ENCODE results near the gene ADCY1.

Gene ADCY1

GRCh38 chr7:45576249-45576929 is 2.2 kb downstream of the ADCY1 start:
- DNase-seq (ENCODE audit: low read depth, low spot score) = no peak

DNA sequence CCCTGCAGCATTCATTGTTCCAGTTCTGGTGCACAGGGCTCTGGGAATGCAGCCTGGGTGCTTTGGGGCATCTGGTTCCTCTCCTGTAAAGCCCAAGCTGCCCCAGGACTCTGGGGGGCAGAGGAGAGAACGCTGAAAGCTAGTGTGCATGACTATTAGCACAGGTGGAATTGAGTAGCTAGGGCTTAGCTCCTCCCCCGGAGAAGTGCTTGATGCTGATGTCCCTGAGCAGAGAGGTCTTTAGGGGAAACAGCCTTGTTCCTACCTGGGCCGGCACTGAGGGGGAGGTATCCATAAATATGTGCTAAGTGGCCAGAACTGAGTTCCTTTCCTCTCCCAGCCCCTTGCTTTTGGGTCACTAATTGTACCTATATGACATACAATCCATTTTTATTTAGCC is 3.9 kb downstream of the ADCY1 start:
- DNase-seq (ENCODE audit: low read depth, low spot score) = no peak

DNA sequence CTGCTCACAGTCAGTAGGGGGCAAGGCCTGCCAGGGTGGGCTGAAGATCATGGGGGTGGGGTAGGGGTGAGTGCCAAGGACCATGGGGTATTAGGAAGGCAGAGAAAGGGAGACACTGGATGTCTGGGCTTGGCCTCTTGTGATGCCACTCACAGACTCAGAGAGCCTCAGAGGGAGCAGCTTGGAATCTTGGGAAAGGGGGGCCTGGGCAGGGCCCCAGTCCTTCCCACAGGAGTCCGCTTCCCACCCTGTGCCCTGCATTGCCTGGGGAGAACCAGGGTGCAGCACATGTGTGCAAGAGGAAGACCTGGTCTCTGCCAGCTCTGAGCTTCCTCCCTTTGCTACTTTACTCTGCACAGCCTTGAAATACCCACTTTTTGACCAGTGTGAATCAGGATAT is 4.3 kb downstream of the ADCY1 start:
- no peak for DNase-seq (ENCODE audit: low read depth, low spot score)

DNA sequence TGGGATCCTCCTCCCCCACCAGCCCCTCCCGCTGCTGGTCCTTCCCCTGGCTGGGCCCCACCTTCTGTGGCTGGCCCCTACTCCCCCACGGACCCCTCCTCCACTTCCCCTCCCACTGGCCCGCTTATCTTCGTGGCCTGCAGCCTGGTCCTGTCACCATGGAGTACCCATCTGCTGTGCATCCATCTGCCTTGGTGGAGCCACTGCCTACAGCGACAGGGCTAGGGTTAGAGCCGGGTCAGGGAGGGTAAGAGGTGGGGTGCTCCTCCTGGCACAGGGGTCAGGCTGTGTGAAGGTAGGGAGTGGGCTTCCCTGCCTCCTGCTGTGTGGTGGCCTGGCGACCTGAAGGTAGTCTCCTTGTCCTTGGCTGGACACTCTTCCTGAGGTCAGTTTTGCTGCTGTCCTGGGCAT is 5.2 kb downstream of the ADCY1 start:
- no peak for DNase-seq (ENCODE audit: low read depth, low spot score)

DNA sequence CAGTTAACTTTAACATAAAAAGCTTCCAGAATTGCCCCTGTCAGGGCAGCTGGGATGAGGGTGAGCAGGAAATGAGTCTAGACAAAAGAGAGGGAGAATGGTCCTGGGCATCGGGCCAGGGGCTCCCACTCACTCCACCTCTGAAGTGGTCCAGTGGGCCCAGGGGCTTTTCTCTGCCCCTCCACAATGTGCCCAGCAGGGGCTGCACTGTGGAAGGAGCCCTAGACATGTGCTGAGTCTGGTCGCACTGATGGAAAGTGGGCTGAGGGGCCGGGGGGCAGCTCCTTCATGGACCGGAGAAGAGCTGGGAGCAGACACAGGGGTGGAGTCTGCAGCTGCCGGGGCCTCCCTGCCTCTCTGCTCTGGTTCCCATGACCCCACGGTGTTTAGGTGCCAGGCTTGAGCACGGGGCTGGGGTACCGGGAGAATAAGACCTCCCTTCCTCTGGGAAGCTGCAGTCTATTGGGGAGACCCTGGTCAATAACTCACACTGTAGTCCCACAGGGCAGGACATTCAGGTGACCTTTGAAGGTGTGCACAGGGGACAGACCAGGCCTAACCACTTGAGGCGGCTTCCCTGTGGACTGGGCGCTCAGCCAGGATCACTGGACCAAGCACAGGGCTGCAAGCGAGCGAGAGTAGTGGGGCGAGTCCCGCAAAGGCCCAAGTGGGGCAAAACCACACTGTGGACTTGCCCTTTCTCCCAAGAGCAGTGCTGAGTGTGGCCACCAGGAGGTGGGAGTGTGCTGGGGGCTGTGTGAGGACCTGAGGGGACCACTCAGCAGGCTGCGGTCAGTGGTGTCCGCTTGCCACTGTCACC is 6.1 kb downstream of the ADCY1 start:
- DNase-seq (ENCODE audit: low read depth, low spot score) = no peak

- no peak for DNase-seq (ENCODE audit: low read depth, low spot score)
These were observed 7.2 kb downstream of the ADCY1 start for GRCh38 chr7:45581271-45581780.

- DNase-seq (ENCODE audit: low read depth, low spot score) = no peak
These were observed 8.1 kb downstream of the ADCY1 start for GRCh38 chr7:45582136-45582749.

DNA sequence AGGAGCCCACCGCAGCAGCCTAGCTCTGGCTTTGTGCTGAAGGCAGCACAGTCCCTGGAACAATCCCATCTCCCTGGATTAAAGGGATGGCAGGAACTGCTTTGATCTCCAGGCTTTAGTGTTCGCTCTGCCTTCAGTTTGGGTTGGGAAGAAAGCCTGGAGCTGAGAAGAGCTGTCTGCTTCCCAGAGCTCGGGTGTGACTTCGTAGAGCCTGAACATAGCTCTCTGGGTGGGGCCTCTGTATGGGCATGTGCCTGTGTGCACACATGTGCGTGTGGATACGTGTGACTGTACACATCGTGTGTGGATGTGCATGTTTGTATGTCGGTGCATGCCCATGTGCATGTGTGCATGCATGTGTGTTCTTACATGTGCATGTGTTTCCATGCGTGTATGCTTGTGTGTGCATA is 8.7 kb downstream of the ADCY1 start:
- DNase-seq (ENCODE audit: low read depth, low spot score) = no peak

DNA sequence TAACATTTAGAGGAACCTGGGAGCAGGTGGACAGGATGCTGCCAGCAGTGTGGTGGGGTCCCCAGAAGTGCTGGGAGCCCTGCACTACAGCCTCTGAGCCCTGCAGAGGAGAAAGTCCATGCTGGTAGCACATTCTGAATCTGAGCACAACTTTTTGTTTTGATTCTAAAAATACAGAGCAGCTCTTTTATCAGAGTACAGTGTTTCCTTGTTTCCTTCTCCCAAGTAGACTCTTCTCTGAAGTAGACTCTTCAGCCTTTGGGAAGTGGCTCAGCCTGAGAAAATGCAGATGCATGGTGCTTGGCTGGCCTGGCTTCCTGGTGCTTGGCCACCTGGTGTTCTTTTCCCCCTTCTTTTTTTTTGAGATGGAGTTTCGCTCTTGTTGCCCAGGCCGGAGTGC is 9.1 kb downstream of the ADCY1 start:
- DNase-seq (ENCODE audit: low read depth, low spot score) = no peak

DNA sequence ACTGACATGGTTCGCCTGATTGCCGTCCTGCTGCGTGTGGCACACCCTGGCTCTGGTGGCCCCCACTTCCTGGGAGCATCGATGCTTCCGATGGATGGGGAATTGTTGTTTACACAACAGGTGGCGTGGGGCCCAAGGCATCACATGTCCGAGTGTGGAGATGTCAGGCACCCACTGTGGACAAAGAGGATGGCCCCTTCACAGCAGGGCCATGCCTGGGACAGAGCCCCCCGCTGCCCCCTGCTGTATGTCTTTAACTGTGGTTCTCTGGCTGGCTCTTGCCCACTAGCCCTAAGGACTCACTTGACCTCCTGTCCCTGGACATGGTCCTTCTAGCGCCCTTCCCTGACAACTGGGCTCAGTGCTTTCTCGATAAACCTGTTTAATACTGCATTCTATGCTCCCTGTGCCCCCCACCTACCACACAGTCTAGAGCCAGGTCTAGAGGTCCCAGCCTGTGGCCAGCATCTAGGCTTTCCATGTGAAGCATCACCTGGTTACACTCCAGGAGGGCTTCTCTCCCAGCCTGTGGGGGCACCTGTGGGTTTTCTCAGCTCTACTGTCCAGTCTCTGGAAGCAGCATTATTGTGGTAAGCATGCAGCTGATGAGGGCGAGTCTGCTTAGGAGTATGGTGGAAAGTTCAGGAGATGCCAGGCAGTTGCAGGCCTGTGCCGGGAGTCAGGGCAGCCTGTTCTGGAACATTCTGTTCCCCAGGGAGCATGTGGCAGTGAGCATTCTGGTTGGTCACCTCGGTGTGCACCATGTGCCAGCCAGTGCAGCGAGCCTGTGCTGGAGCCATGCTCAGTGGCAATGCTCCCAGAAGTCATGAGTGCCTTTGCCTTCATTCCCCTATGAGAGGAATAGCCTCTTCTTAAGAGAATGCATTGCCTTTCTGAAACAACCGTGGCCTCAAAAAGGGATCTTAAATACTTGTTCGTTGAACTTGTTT is 10.4 kb downstream of the ADCY1 start:
- no peak for DNase-seq (ENCODE audit: low read depth, low spot score)

DNA sequence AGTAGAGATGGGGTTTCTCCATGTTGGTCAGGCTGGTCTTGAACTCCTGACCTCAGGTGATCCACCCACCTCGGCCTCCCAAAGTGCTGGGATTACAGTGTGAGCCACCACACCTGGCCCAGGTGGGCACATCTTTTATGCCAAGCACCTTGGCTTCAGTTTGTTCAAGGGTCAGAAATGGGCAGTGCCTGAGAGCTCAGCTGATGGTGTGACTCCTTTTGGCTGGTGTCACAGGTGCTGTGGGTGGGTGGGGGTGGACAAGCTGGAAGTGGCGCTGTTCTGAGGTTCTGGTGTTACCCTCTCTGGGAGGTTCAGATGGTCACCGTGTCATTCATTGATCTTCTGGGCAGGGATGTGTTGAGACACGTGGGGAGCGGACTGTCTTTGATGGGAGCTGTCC is 11.5 kb downstream of the ADCY1 start:
- no peak for DNase-seq (ENCODE audit: low read depth, low spot score)

- no peak for DNase-seq (ENCODE audit: low read depth, low spot score)
These were observed 12.7 kb downstream of the ADCY1 start for GRCh38 chr7:45586542-45587520.

DNA sequence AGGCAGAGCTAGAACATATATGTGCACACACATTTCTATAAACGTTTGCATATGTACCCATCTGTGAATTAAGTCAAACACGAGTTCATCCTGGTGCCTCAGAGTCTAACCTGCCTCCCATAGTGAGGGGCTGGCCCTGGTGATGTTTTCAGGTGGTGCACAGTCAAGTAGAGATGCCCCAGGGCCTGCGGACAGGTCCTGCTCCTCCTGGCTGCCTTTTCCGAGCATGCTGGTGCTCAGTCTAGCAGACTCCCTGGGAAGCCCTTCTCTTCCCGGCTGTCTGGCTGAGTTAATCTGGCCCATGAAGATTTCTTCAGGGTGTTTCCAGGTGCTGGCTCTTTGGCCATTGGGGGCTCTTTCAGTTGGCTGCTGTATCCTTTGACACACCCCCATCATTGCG is 14.3 kb downstream of the ADCY1 start:
- no peak for DNase-seq (ENCODE audit: low read depth, low spot score)

GRCh38 chr7:45589061-45589460 is 14.9 kb downstream of the ADCY1 start:
- DNase-seq (ENCODE audit: low read depth, low spot score) = no peak

- DNase-seq (ENCODE audit: low read depth, low spot score) = no peak
These were observed 15.9 kb downstream of the ADCY1 start for GRCh38 chr7:45589915-45590678.

DNA sequence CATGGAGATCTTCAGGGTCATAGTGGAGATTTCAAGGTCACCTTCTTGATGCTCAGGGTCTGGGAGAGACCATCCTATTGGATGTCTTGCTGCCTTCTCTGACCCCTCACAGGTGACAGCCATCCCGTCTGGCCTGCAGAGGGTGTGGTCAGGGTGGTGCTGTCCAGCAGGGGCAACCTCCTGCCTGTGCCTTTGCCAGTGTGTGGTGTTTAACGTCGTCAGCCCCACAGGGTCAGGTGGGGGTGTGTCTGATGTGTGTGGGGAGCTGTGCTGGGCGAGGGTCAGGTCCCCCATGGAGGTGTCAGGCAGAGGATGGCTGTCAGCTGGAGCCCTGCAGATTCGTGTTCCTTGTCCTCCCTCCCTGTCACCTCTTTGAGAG is 16.5 kb downstream of the ADCY1 start:
- no peak for DNase-seq (ENCODE audit: low read depth, low spot score)

DNA sequence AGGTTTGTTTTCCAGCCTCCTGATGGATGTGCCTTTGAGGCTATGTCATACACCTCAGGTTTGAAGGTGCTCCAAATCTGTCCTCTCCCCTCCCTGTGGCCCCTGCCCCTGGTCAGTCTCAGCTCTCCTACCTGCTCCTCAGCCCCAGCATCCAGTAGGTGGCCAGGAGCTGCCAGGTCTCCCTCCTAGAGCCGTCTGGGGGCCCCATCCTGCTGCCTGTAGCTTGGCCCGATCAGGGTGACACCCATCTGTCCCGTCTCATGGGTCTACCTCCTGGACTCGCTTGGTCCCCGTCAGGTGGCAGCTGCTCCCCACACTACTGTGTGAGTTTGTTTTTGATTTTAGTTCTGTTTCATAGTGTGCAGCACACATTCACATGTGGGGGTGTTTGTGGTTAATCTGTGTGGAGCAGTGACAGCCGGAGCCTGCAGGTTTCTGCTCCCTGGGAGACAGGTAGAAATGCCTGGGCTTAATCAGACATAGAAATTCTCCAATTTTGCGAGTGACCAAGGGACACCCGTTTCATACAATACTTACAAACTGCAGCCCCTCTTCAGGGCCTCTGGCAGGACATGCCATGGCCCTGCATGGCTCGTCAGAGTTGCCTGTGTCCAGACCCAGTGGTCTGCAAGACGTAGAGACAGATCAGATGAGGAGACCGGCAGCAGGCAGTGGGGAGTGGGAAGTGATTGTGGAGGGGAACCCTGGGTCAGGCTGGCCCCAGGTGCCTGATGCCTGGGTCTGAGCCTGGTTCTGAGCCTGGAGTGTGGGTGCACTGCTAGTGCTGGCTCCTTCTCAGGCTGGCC is 17.1 kb downstream of the ADCY1 start:
- no peak for DNase-seq (ENCODE audit: low read depth, low spot score)

DNA sequence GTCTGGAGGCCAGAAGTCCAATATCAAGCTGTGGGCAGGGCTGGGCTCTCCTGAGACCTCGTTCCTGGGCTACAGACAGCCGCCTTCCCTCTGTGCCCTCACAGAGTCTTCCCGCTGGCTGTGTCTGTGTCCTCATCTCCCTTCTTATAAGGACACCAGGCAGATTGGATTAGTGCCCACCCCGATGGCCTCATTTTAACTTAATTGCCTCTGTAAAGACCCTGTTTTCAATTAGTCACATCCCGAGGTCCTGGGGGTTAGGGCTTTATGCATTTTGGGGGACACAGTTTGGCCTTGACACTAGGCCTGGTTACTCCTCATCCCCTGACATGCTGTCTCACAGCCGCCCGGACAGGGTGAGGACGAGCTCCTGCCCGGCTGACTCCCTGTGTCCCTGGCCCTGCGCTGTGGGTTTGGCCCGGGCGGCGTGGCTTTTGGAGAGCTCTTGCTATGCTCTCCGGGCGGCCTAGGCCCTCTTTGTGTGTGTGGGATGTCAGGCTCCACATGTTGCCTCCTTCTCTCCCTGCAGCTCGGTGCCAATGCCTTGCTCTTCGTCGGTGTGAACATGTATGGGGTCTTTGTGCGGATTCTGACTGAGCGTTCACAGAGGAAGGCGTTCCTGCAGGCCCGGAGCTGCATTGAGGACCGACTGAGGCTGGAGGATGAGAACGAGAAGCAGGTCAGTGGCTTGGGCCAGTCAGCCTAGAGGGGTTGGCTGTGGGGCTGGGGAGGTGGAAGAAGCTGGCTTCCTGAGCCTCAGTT is 18.2 kb downstream of the ADCY1 start:
- DNase-seq (ENCODE audit: low read depth, low spot score) = no peak

All from activated naive CD8-positive, alpha-beta T cell treated with anti-CD3 and anti-CD28 coated beads, Interleukin-2, amount 50 U/mL, for 16 hours (primary cell).